HepG2 (cell line): ENCODE data around the gene PRKRIP1. TPM values are rescaled to one million over a fixed set of nuclear protein-coding genes. Genes with fewer than 3 reads are reported as not detected.
A peak's percentile ranks its signal among the peaks of the same experiment; 100 is the strongest.

Source experiments
- ATAC-seq: fragments of 200-7000 bp; cut with Tn5 transposase; 3 replicates; pipeline ENCODE4 v1.9.1; 2020; ENCODE audit warnings: mild to moderate bottlenecking, moderate library complexity
- BruUV-seq: library from RNA; stranded (reverse); fragments of 400-500 nt; replicated peaks from 2 replicates; lab custom pipeline; 2021; lab: Mats Ljungman, UMichigan
- CTCF ChIA-PET: fragments of 300-600 bp; formaldehyde crosslinking; extraction: SDS; loops from one replicate; lab custom pipeline; 2021; ENCODE audit warnings: low total read pairs, inconsistent platforms, low intra/inter-chr PET ratio; lab: Yijun Ruan, JAX
- POLR2A ChIA-PET: fragments of 350-600 bp; sonication (Branson Sonifier 250); formaldehyde crosslinking; loops from one replicate; lab custom pipeline; 2020; ENCODE audit warnings: antibody characterized with exemption, inconsistent platforms; lab: Yijun Ruan, JAX
- DNase-seq: peaks from one replicate; pipeline ENCODE4 v3.0.0-alpha.2; 2015; ENCODE audit warnings: low spot score
- FAIRE-seq: peaks from 3 replicates; lab custom pipeline; 2011; peaks lifted over from hg19 to GRCh38; lab: Jason Lieb, UNC
- H2AFZ ChIP-seq: one replicate; pipeline ENCODE4 v1.6.1; 2011; ENCODE audit warnings: low read length, inconsistent platforms
- H3K27ac ChIP-seq: fragments of 300-600 bp; 3 replicates; pipeline ENCODE4 v1.8.0; 2011; ENCODE audit warnings: mixed run types, mild to moderate bottlenecking, mixed read lengths, low read length, inconsistent platforms; ENCODE audit not compliant: insufficient read depth; ENCODE audit errors: extremely low read length
- H3K27me3 ChIP-seq, 2 experiments: fragments of 200-600 bp in 1 of 2; 2 replicates in 1 of 2; 3 replicates in 1 of 2; pipeline versions ENCODE4 v1.6.0 to v1.8.0; 2011; ENCODE audit warnings: low read length in 2 of 2, mild to moderate bottlenecking in 2 of 2, moderate library complexity in 2 of 2, inconsistent platforms in 1 of 2; ENCODE audit not compliant: insufficient read depth in 2 of 2, control insufficient read depth in 1 of 2
- H3K36me3 ChIP-seq, 2 experiments: fragments of 200-600 bp in 1 of 2; replicated peaks in 1 of 2; 2 replicates in 1 of 2; 3 replicates in 1 of 2; pipeline versions ENCODE4 v1.5.1 to v1.8.0; 2011; ENCODE audit warnings: low read length in 2 of 2, inconsistent platforms in 1 of 2; ENCODE audit not compliant: insufficient read depth in 2 of 2, control insufficient read depth in 1 of 2
- H3K4me1 ChIP-seq: 2 replicates; pipeline ENCODE4 v1.5.1; 2012; ENCODE audit warnings: low read length, inconsistent platforms; ENCODE audit not compliant: insufficient read depth
- H3K4me2 ChIP-seq: 2 replicates; pipeline ENCODE4 v1.6.0; 2011; ENCODE audit warnings: low read depth, low read length, inconsistent platforms
- H3K4me3 ChIP-seq, 3 experiments: fragments of 200-600 bp in 1 of 3; sonication (generic), shearing (Covaris generic) in 1 of 3; replicated peaks in 1 of 3; 2 replicates each; pipeline ENCODE4 v1.5.1; 2011 to 2016; ENCODE audit warnings: low read length in 3 of 3, inconsistent platforms in 2 of 3, low read depth in 2 of 3, mild to moderate bottlenecking in 2 of 3, control low read depth in 1 of 3, mixed read lengths in 1 of 3; ENCODE audit not compliant: insufficient read depth in 1 of 3
- H3K79me2 ChIP-seq: one replicate; pipeline ENCODE4 v1.6.1; 2011; ENCODE audit warnings: low read length, inconsistent platforms; ENCODE audit not compliant: insufficient read depth
- H3K9ac ChIP-seq: 2 replicates; pipeline ENCODE4 v1.6.0; 2011; ENCODE audit warnings: mild to moderate bottlenecking, low read depth, low read length, inconsistent platforms; ENCODE audit not compliant: insufficient read depth
- H3K9me3 ChIP-seq: 2 replicates; pipeline ENCODE4 v1.5.1; 2012; ENCODE audit warnings: mild to moderate bottlenecking, low read length
- H4K20me1 ChIP-seq: 2 replicates; pipeline ENCODE4 v1.6.0; 2011; ENCODE audit warnings: inconsistent platforms, mild to moderate bottlenecking, low read length, moderate library complexity; ENCODE audit not compliant: insufficient read depth
- BORCS8-MEF2B ChIP-seq: sonication (generic); formaldehyde crosslinking; IDR thresholded peaks from 2 replicates; pipeline ENCODE4 v1.8.0; 2022; ENCODE audit warnings: mild to moderate bottlenecking, missing genetic modification reagents
- HHEX ChIP-seq: IDR thresholded peaks from 2 replicates; pipeline ENCODE4 v1.6.1; 2016; ENCODE audit warnings: control low read depth
- KLF16 ChIP-seq, 2 experiments: sonication (generic) in 1 of 2; formaldehyde crosslinking in 1 of 2; IDR thresholded peaks; 2 replicates each; pipeline versions ENCODE4 v1.6.1 to v1.8.0; 2016 to 2023; ENCODE audit warnings: missing genetic modification reagents in 2 of 2, missing compliant biosample characterization in 1 of 2
- MTF2 ChIP-seq: sonication (generic); formaldehyde crosslinking; IDR thresholded peaks from 2 replicates; pipeline ENCODE4 v1.5.0; 2020; ENCODE audit warnings: missing genetic modification reagents, borderline replicate concordance
- ZNF468 ChIP-seq: sonication (generic); formaldehyde crosslinking; IDR thresholded peaks from 2 replicates; pipeline ENCODE4 v1.8.0; 2022; ENCODE audit warnings: mild to moderate bottlenecking, moderate library complexity, missing genetic modification reagents
- WGBS: methylation state at CpG from one replicate; pipeline ENCODE4 v1.1.6; 2017; ENCODE audit warnings: low lambda C conversion rate; 5-methylcytosine and 5-hydroxymethylcytosine counted together
- in situ Hi-C: cut with HindIII; loops from 2 replicates; pipeline ENCODE4 v1.10.0; 2017; ENCODE audit warnings: low pct_unique_long_range_greater_than_20kb; ENCODE audit not compliant: extremely low pct_ligation_motif_present
- intact Hi-C: fragments of 100-400 bp; cut with micrococcal nuclease; formaldehyde crosslinking; loops from one replicate; pipeline ENCODE4 v1.10.0; 2022; ENCODE audit not compliant: unreplicated experiment
- polyA plus RNA-seq, 8 experiments: library from polyadenylated mRNA; depleted of rRNA in 3 of 8; stranded (reverse) in 7 of 8; unstranded in 1 of 8; fragments of >200 nt; fragmentation: Illumina TruSeq in 4 of 8; extraction: Trizol in 4 of 8; gene quantifications; 2 replicates each; pipeline versions ENCODE4 v1.2.1 to v1.2.3, GENCODE V29; 2011 to 2016; ENCODE audit warnings: low read depth in 4 of 8, missing spikeins in 1 of 8, mixed read lengths in 1 of 8; ENCODE audit not compliant: insufficient read depth in 1 of 8
- total RNA-seq, 5 experiments: library from RNA; depleted of rRNA; stranded (reverse); fragments of >200 nt; fragmentation: Illumina TruSeq; extraction: Trizol; gene quantifications; 2 replicates each; pipeline ENCODE4 v1.2.3, GENCODE V29; 2016; ENCODE audit warnings: low read depth in 1 of 5
- TF ChIP-seq, protein P1 (sequence below): sonication (generic); formaldehyde crosslinking; IDR thresholded peaks from 2 replicates; pipeline ENCODE4 v1.5.1; 2020; ENCODE audit warnings: missing genetic modification reagents, mild to moderate bottlenecking, borderline replicate concordance
- TF ChIP-seq, protein P2 (sequence below): sonication (generic); formaldehyde crosslinking; IDR thresholded peaks from 2 replicates; pipeline ENCODE4 v1.9.0; 2022; ENCODE audit warnings: missing genetic modification reagents, mild to moderate bottlenecking, borderline replicate concordance

The PRKRIP1 gene
- total and polyA plus RNA-seq, 2 of the 13 experiments (the other 11 are each of a cell fraction or from before 2014, with no cell fraction given) = 13.2 to 16.8 TPM

- BruUV-seq = TSS peak; percentile 42
- Histone ChIP-seq H3K27me3 (no peaks in the 10 kb centered on the region), H3K9ac (peak overlapping the region; percentile 64; the same call in 1 of the 2 replicates), H3K4me1 (peaks cover 35% of the 10 kb centered on the region), H3K9me3 (no peaks in the 10 kb centered on the region), H3K4me3 (peak overlapping the region; percentile 71 to 81 (median 75)), H3K4me2 (peak overlapping the region; percentile 82), H2AFZ (no peak overlapping the region), H3K27ac (no peak overlapping the region), H4K20me1 (no peaks in the 10 kb centered on the region), H3K36me3 (no peaks in the 10 kb centered on the region), H3K79me2 (no peaks in the 10 kb centered on the region)
- ATAC-seq (peak; percentile 7; the same call in 2 of the 3 replicates), DNase-seq (no peak), FAIRE-seq (no peak)
- in situ Hi-C loops (no loop called here), intact Hi-C loops (no loop called here)
- CTCF ChIA-PET = no interaction called here
- TF ChIP-seq, protein P1, sequence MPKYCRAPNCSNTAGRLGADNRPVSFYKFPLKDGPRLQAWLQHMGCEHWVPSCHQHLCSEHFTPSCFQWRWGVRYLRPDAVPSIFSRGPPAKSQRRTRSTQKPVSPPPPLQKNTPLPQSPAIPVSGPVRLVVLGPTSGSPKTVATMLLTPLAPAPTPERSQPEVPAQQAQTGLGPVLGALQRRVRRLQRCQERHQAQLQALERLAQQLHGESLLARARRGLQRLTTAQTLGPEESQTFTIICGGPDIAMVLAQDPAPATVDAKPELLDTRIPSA (CRISPR knock-in tag) = 0 out of 2 replicates have a peak, but pooled peaks have one; percentile 8
- TF ChIP-seq MTF2 (CRISPR knock-in tag) = no peak
- TF ChIP-seq, protein P2, sequence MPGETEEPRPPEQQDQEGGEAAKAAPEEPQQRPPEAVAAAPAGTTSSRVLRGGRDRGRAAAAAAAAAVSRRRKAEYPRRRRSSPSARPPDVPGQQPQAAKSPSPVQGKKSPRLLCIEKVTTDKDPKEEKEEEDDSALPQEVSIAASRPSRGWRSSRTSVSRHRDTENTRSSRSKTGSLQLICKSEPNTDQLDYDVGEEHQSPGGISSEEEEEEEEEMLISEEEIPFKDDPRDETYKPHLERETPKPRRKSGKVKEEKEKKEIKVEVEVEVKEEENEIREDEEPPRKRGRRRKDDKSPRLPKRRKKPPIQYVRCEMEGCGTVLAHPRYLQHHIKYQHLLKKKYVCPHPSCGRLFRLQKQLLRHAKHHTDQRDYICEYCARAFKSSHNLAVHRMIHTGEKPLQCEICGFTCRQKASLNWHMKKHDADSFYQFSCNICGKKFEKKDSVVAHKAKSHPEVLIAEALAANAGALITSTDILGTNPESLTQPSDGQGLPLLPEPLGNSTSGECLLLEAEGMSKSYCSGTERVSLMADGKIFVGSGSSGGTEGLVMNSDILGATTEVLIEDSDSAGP (CRISPR knock-in tag) = peak; percentile 24; the same call in 1 of the 2 replicates
- 5% methylated on average over 4 of the region's 9 CpGs for WGBS
- POLR2A ChIA-PET = no interaction called here
Measured at GRCh38 chr7:102434039-102434486, 37.9 kb downstream of the PRKRIP1 start.

GRCh38 chr7:102436118-102436517, 40.0 kb downstream of the PRKRIP1 start:
- POLR2A ChIA-PET = no interaction called here
- in situ Hi-C loops (no loop called here), intact Hi-C loops (no loop called here)
- TF ChIP-seq HHEX (CRISPR knock-in tag) (no peak), BORCS8-MEF2B (no peak), ZNF468 (no peak), KLF16 (CRISPR knock-in tag; IDR thresholded peaks at IDR 0.05) (no peak)
- no peak overlapping the region for H2AFZ ChIP-seq
- 92% methylated on average over 10 of the region's 10 CpGs for WGBS
- no peak overlapping the region for H3K27ac ChIP-seq
- H3K9ac ChIP-seq = no peak overlapping the region
- no peaks in the 10 kb centered on the region for H3K36me3 ChIP-seq
- no peak for DNase-seq
- H3K4me1 ChIP-seq = peaks cover 41% of the 10 kb centered on the region
- no peaks in the 10 kb centered on the region for H4K20me1 ChIP-seq
- BruUV-seq = no TSS peak
- no peak overlapping the region for H3K4me2 ChIP-seq
- no peaks in the 10 kb centered on the region for H3K9me3 ChIP-seq
- CTCF ChIA-PET = no interaction called here
- H3K4me3 ChIP-seq = no peak overlapping the region
- ATAC-seq = no peak
- FAIRE-seq = no peak
- H3K27me3 ChIP-seq = no peaks in the 10 kb centered on the region
- no peaks in the 10 kb centered on the region for H3K79me2 ChIP-seq
